ENCODE measurements around the gene GNG13.

Gene GNG13

DNA sequence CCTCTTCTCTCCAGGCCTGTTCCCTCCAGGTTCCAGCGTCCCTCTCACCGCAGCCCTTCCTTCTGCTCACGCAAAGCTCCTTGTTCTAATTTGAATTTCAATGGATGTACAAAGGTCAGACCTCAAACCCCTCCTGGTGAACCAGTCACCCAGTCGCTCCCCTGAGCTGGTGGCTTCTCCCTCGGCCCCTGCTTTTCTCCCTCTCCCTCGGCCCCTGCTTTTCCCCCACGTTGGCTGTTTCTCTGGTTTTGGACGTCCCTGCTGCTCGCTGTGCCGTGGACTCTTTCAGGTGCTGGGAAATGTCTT, 48.6 kb downstream of the GNG13 start:
- no peak overlapping the region for H3K4me3 ChIP-seq (ENCODE audit: low read length)

GRCh38 chr16:751152-752006, 49.2 kb downstream of the GNG13 start:
- no peak for DNase-seq (ENCODE audit: low read depth, low spot score)
- no peak overlapping the region for H3K4me3 ChIP-seq (ENCODE audit: low read length)

More for the DNA sequence above, 48.6 kb downstream of the GNG13 start:
- DNase-seq (ENCODE audit: low read depth, low spot score), result no peak

DNA sequence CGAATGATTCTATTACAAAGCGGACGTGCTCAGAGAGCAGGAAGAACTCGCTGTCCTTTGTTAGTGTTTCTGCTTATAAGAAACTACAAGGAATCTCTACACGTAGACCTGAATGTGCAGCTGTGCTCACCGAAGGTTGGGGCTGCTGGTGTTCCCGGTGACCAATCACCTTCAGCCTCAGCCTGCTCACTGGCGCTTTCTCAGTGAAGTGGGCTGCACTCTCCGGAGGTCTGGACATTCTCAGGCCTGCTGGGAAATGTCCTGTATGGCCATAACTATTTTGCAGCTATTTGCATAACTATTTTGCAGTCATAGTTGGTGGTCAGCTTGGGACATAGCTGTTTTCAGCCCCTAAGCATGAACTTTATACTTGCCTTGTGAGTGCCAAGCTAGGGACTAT, 50.0 kb downstream of the GNG13 start:
- no peak for DNase-seq (ENCODE audit: low read depth, low spot score)
- H3K4me3 ChIP-seq (ENCODE audit: low read length), result no peak overlapping the region

- no peak overlapping the region for H3K4me3 ChIP-seq (ENCODE audit: low read length)
- no peak for DNase-seq (ENCODE audit: low read depth, low spot score)
Measured at GRCh38 chr16:749010-749409, 51.5 kb downstream of the GNG13 start.
